Measurements from ENCODE around the gene ZBTB7C.

Gene ZBTB7C

DNA sequence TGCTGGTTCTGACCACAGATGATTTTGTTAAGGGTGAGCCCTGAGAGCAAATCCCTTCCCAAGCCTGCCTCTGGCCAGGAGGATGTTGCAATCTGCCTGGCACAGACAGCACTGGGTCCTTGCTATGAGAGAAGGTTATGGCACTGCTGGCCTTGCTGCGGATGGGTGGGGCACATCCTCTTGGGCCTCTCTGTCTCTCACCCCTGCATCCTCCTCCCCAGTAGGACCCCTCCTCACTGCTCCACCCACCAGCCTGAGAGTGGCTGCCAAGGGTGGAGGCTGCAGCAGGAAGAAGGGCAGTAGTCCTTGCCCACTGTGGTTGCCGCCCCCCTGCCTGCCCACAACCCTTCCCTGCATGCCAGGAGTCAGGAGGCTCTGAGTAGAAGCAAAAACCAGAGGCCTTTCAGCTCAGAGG lies 180.9 kb downstream of the ZBTB7C start:
- no peak for DNase-seq (ENCODE audit: low read depth, low spot score)
- peaks cover 12% of the 10 kb centered on the region for H3K4me1 ChIP-seq (ENCODE audit: insufficient read depth, insufficient read length)

DNA sequence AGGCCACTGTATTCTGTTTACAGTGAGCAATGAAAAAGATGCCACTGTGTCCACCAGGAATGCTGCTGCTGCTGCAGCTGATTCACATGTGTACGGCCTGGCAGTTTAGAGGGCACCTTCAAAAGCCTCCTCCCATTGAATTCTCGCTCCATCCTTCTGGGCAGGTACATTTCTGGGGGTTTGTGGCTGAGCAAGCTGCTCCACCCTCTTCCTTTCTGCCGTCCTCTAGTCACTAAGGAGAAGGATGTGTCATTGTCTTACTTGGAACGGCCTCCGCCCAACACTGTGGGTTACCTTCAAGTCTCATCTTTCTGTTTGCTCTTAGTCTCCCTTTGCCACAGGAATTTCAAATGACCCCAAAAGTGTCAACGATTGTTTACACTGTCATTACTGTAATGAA lies 182.0 kb downstream of the ZBTB7C start:
- no peak for DNase-seq (ENCODE audit: low read depth, low spot score)
- Histone ChIP-seq H3K4me1 (ENCODE audit: insufficient read depth, insufficient read length) (peaks cover 12% of the 10 kb centered on the region), H3K27me3 (ENCODE audit: insufficient read depth, insufficient read length) (peaks cover 7% of the 10 kb centered on the region), H3K36me3 (ENCODE audit: insufficient read depth, insufficient read length, low read length) (no peaks in the 10 kb centered on the region), H3K9ac (ENCODE audit: insufficient read length, low read depth) (no peak overlapping the region), H3K9me3 (ENCODE audit: insufficient read depth, low read length) (0 out of 2 replicates have a peak, but pooled peaks cover 4% of the 10 kb centered on the region), H3K4me3 (ENCODE audit: insufficient read length, low read depth) (no peak overlapping the region)
- no peak for TF ChIP-seq SUZ12 (IDR thresholded peaks at IDR 0.05; ENCODE audit: extremely low read depth, insufficient read depth, insufficient read length)
- no peak for TF ChIP-seq YY1 (IDR thresholded peaks at IDR 0.05; ENCODE audit: insufficient read depth, insufficient read length)
- no peak for TF ChIP-seq ZNF274 (IDR thresholded peaks at IDR 0.05; ENCODE audit: low read depth, low read length)

More for the DNA sequence above, 180.9 kb downstream of the ZBTB7C start:
- Histone ChIP-seq H3K27me3 (ENCODE audit: insufficient read depth, insufficient read length) (no peaks in the 10 kb centered on the region), H3K4me3 (ENCODE audit: insufficient read length, low read depth) (no peak overlapping the region), H3K9me3 (ENCODE audit: insufficient read depth, low read length) (0 out of 2 replicates have a peak, but pooled peaks cover 4% of the 10 kb centered on the region), H3K36me3 (ENCODE audit: insufficient read depth, insufficient read length, low read length) (no peaks in the 10 kb centered on the region), H3K9ac (ENCODE audit: insufficient read length, low read depth) (no peak overlapping the region)
- TF ChIP-seq YY1 (IDR thresholded peaks at IDR 0.05; ENCODE audit: insufficient read depth, insufficient read length): no peak
- no peak for TF ChIP-seq SUZ12 (IDR thresholded peaks at IDR 0.05; ENCODE audit: extremely low read depth, insufficient read depth, insufficient read length)
- no peak for TF ChIP-seq ZNF274 (IDR thresholded peaks at IDR 0.05; ENCODE audit: low read depth, low read length)

GRCh38 chr18:48226401-48226800 lies 182.8 kb downstream of the ZBTB7C start:
- peaks cover 11% of the 10 kb centered on the region for H3K27me3 ChIP-seq (ENCODE audit: insufficient read depth, insufficient read length)
- no peaks in the 10 kb centered on the region for H3K36me3 ChIP-seq (ENCODE audit: insufficient read depth, insufficient read length, low read length)
- H3K4me1 ChIP-seq (ENCODE audit: insufficient read depth, insufficient read length): peaks cover 12% of the 10 kb centered on the region
- no peak overlapping the region for H3K9ac ChIP-seq (ENCODE audit: insufficient read length, low read depth)
- TF ChIP-seq YY1 (IDR thresholded peaks at IDR 0.05; ENCODE audit: insufficient read depth, insufficient read length) (no peak), ZNF274 (IDR thresholded peaks at IDR 0.05; ENCODE audit: low read depth, low read length) (no peak), SUZ12 (IDR thresholded peaks at IDR 0.05; ENCODE audit: extremely low read depth, insufficient read depth, insufficient read length) (no peak)
- H3K4me3 ChIP-seq (ENCODE audit: insufficient read length, low read depth): no peak overlapping the region
- no peak for DNase-seq (ENCODE audit: low read depth, low spot score)
- H3K9me3 ChIP-seq (ENCODE audit: insufficient read depth, low read length): 0 out of 2 replicates have a peak, but pooled peaks cover 4% of the 10 kb centered on the region

GRCh38 chr18:48222118-48222517 lies 187.1 kb downstream of the ZBTB7C start:
- Histone ChIP-seq H3K4me3 (ENCODE audit: insufficient read length, low read depth) (no peak overlapping the region), H3K36me3 (ENCODE audit: insufficient read depth, insufficient read length, low read length) (no peaks in the 10 kb centered on the region), H3K27me3 (ENCODE audit: insufficient read depth, insufficient read length) (peaks cover 11% of the 10 kb centered on the region), H3K9me3 (ENCODE audit: insufficient read depth, low read length) (0 out of 2 replicates have a peak, but pooled peaks cover 4% of the 10 kb centered on the region), H3K9ac (ENCODE audit: insufficient read length, low read depth) (no peak overlapping the region), H3K4me1 (ENCODE audit: insufficient read depth, insufficient read length) (no peaks in the 10 kb centered on the region)
- TF ChIP-seq SUZ12 (IDR thresholded peaks at IDR 0.05; ENCODE audit: extremely low read depth, insufficient read depth, insufficient read length) (no peak), ZNF274 (IDR thresholded peaks at IDR 0.05; ENCODE audit: low read depth, low read length) (no peak), YY1 (IDR thresholded peaks at IDR 0.05; ENCODE audit: insufficient read depth, insufficient read length) (no peak)
- no peak for DNase-seq (ENCODE audit: low read depth, low spot score)

- no peak for TF ChIP-seq SUZ12 (IDR thresholded peaks at IDR 0.05; ENCODE audit: extremely low read depth, insufficient read depth, insufficient read length)
- TF ChIP-seq ZNF274 (IDR thresholded peaks at IDR 0.05; ENCODE audit: low read depth, low read length): no peak
- TF ChIP-seq YY1 (IDR thresholded peaks at IDR 0.05; ENCODE audit: insufficient read depth, insufficient read length): no peak
- no peaks in the 10 kb centered on the region for H3K4me1 ChIP-seq (ENCODE audit: insufficient read depth, insufficient read length)
- no peaks in the 10 kb centered on the region for H3K36me3 ChIP-seq (ENCODE audit: insufficient read depth, insufficient read length, low read length)
- no peak overlapping the region for H3K9ac ChIP-seq (ENCODE audit: insufficient read length, low read depth)
- no peak overlapping the region for H3K4me3 ChIP-seq (ENCODE audit: insufficient read length, low read depth)
- H3K27me3 ChIP-seq (ENCODE audit: insufficient read depth, insufficient read length): peaks cover 11% of the 10 kb centered on the region
- no peak for DNase-seq (ENCODE audit: low read depth, low spot score)
- no peaks in the 10 kb centered on the region for H3K9me3 ChIP-seq (ENCODE audit: insufficient read depth, low read length)
Measured at GRCh38 chr18:48219810-48220499, 189.2 kb downstream of the ZBTB7C start.

DNA sequence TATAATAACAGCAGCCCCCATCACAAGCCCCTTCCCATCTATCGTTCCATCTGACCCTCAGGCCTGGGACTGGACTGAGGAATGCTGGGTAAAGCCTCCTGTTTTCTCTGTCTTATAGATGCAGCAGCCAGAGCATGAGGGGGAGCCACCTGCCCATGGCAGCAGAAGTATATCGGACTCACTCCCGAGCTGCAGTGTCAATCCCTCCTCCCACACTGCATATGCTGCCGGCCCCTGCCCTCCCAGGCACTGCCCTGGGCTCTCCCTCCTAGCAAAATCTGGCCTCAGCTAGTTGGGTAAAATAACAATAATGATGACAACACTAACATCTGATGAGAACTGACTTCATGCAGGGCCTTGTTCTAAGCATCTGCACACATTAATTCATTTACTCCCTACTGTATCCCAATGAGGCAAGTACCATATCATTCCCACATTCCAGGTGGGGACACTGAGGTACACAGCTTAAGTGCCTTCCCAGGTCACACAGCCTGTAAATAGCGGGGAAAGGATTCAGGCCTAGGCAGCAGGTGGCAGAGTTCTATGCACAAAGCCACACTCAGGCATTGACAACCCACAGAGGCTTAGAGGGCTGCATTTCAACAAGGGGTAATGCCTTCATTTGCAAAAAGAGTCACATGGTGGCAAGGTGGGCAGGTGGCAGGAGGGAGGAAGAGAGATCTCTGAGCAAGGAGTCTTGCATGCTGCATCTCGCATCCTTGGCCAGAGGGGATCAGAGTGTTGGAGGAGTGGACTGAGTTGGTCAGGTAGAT lies 190.0 kb downstream of the ZBTB7C start:
- H3K4me3 ChIP-seq (ENCODE audit: insufficient read length, low read depth): no peak overlapping the region
- DNase-seq (ENCODE audit: low read depth, low spot score): no peak
- H3K4me1 ChIP-seq (ENCODE audit: insufficient read depth, insufficient read length): no peaks in the 10 kb centered on the region
- TF ChIP-seq ZNF274 (IDR thresholded peaks at IDR 0.05; ENCODE audit: low read depth, low read length) (no peak), SUZ12 (IDR thresholded peaks at IDR 0.05; ENCODE audit: extremely low read depth, insufficient read depth, insufficient read length) (no peak), YY1 (IDR thresholded peaks at IDR 0.05; ENCODE audit: insufficient read depth, insufficient read length) (no peak)
- H3K27me3 ChIP-seq (ENCODE audit: insufficient read depth, insufficient read length): peaks cover 11% of the 10 kb centered on the region
- H3K9ac ChIP-seq (ENCODE audit: insufficient read length, low read depth): no peak overlapping the region
- no peaks in the 10 kb centered on the region for H3K9me3 ChIP-seq (ENCODE audit: insufficient read depth, low read length)
- H3K36me3 ChIP-seq (ENCODE audit: insufficient read depth, insufficient read length, low read length): no peaks in the 10 kb centered on the region

Measured in NT2/D1 (cell line).